Endothelial cell of umbilical vein (primary cell): ENCODE measurements around the gene SMIM36.

ENCODE experiments used
- POLR2A ChIP-seq: IDR thresholded peaks from 2 replicates; pipeline ENCODE4 v1.6.1; 2012; ENCODE audit warnings: low read depth, mild to moderate bottlenecking, control low read depth, low read length
- TF ChIP-seq, protein P1 (sequence below), 2 donors: IDR thresholded peaks; 1 replicate in 1 of 2; 2 replicates in 1 of 2; pipeline ENCODE4 v1.5.1; 2011; ENCODE audit warnings: low read length in 2 of 2, mild to moderate bottlenecking in 2 of 2, moderate library complexity in 2 of 2, control low read depth in 1 of 2, inconsistent platforms in 1 of 2, low read depth in 1 of 2; ENCODE audit not compliant: insufficient read depth in 1 of 2; ENCODE audit errors: extremely low read depth in 1 of 2

DNA sequence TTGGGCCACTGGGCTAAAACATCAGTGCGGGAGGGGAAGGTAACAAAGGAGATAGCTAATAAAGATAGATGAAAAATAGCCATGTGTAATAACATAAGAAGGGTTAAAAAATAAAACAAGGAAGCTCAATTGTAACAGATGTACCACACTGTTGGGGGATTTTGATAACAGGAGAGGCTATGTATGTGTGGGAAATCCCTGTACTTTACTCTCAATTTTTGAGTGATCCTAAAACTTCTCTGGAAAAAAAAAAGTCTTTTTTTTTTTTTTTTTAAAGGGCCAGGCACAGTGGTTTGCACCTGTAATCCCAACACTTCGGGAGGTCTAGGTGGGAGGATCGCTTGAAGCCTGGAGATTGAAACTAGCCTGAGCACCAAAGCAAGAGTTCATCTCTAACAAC, 87.7 kb downstream of the SMIM36 start:
- TF ChIP-seq, protein P1, sequence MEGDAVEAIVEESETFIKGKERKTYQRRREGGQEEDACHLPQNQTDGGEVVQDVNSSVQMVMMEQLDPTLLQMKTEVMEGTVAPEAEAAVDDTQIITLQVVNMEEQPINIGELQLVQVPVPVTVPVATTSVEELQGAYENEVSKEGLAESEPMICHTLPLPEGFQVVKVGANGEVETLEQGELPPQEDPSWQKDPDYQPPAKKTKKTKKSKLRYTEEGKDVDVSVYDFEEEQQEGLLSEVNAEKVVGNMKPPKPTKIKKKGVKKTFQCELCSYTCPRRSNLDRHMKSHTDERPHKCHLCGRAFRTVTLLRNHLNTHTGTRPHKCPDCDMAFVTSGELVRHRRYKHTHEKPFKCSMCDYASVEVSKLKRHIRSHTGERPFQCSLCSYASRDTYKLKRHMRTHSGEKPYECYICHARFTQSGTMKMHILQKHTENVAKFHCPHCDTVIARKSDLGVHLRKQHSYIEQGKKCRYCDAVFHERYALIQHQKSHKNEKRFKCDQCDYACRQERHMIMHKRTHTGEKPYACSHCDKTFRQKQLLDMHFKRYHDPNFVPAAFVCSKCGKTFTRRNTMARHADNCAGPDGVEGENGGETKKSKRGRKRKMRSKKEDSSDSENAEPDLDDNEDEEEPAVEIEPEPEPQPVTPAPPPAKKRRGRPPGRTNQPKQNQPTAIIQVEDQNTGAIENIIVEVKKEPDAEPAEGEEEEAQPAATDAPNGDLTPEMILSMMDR (IDR thresholded peaks at IDR 0.05; ENCODE audit: extremely low read depth in 1 of 2, insufficient read depth in 1 of 2, low read depth in 1 of 2, low read length in 2 of 2): no peak
- no peak for TF ChIP-seq POLR2A
